NCI-H345 treated with DMSO at 0.1 percent for 48 hours (cell line): ENCODE measurements around the gene KLHDC4.
A peak's percentile ranks its signal among the peaks of the same experiment; 100 is the strongest.
"Not testable (repeated sequence)": the region's sequence is repeated elsewhere in the genome, so short reads cannot be mapped to it uniquely, and the experiment has no call there.

ENCODE experiments used
- DNase-seq: peaks from one replicate; lab custom pipeline; 2025; ENCODE audit not compliant: unreplicated experiment; lab: John Stamatoyannopoulos, UW

KLHDC4 gene

DNA sequence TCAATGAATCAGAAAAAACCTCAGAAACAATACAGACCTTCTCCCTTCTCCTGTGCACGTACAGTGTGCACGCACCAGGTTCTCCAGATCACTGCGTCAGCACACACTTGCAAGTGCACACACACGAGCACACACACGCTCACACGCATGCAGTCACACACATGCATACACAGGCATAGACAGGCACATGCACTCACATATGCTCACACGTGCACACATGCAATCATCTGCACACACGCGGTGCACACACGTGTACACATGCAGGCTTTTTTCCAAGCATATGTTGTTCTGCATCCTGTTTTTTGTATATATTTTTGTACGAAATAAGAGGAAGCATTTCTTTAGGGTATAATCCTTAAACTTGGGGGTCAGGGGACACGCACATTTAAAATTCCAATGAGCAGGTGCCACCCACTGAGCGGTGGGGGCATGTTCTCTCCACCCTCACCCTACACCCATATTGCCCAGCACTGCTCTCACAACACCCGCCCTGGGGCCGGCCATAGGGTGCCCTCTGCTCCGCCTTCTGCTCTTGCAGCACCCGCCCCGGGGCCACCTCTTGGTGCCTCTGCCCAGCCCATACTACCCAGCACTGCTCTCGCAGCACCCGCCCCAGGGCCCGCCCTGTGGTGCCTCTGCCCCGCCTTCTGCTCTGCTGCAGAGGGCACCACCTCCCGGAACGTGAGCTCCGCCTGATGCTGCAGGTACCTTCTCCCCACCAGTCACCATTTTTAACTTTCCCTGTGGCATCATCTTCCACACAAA is 20.9 kb downstream of the KLHDC4 start:
- DNase-seq, result no peak

- DNase-seq, result no peak
Measured at GRCh38 chr16:87742781-87743490, 22.9 kb downstream of the KLHDC4 start.

DNA sequence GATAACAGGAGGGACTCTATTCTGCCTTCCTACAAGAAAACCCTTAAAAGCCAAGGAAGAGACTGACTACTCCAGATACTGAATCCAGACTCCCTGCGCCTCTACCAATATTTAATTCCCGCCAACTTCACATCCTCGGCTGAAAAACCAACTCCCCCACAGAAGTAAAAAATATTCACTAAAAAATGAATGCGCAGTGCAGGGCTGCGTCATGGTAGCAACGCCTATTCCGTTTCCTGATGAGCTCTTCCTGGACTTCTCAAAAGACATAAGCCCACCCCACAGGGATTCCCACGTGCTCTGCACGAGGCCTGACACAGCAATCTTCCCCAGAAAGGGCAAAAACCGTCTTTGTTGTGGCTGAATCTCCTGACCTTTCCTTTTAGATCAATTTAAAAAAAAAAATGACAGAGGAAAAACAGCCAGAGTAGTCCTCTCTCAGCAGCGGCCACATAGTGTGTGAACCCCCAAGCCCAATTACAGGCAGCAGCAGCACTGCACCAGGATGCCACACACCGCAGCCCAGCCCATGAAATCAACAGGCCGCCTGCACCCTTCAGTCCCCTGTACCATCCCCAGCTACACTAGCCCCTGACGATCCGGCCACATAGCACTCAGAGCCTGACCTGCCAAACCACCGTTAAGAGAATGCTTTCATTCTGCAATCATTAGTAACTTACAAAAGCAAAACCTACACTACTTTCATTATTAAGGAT is 23.9 kb downstream of the KLHDC4 start:
- DNase-seq, result no peak

DNA sequence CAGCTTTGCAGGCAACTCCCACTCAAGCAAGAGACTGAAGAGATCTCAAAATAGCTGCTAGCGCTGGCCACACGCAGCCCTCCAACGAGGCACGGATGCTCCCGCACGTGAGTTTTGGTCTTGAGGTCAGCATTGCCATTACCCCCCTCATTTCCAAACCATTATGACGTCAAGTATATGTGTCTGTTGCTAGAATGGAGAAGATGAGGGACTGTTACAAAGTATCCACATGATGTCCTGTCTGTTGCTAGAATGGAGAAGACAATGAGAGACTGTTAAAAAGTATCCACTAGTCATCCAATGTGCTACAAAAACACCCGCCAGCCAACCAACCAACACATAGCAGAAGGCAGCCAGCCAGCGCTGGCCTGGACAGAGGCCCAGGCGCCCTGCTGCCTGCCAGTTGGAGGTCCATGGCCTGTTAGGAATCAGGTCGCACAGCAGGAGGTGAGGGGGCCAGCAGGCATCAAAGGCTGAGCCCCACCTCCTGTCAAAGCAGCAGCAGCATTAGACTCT is 24.8 kb downstream of the KLHDC4 start:
- no peak for DNase-seq

GRCh38 chr16:87740441-87740840 is 25.3 kb downstream of the KLHDC4 start:
- DNase-seq, result no peak

- DNase-seq, result no peak
Measured at GRCh38 chr16:87739801-87740200, 26.0 kb downstream of the KLHDC4 start.

- DNase-seq, result no peak
Measured at GRCh38 chr16:87736008-87736382, 29.8 kb downstream of the KLHDC4 start.

GRCh38 chr16:87735270-87736007 is 30.3 kb downstream of the KLHDC4 start:
- DNase-seq, result no peak

DNA sequence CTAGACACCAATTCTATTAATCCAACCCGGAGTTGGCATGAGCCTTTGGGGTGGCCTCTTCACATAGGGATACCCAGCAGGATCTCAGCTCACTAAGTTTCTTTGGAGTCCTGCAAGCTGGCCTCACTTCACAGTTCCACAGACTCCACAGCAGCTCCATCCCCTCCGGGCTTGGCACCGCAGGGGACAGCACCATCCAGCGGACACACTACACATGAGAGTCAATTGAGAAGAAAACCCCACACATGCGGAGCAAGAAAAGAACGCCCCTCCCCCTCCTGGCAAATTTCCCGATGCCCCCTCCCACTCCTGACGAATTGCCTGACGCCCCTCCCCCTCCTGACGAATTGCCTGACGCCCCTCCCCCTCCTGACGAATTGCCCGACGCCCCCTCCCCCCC is 31.1 kb downstream of the KLHDC4 start:
- DNase-seq, result no peak

- DNase-seq, result no peak
Measured at GRCh38 chr16:87733190-87733589, 32.6 kb downstream of the KLHDC4 start.

DNA sequence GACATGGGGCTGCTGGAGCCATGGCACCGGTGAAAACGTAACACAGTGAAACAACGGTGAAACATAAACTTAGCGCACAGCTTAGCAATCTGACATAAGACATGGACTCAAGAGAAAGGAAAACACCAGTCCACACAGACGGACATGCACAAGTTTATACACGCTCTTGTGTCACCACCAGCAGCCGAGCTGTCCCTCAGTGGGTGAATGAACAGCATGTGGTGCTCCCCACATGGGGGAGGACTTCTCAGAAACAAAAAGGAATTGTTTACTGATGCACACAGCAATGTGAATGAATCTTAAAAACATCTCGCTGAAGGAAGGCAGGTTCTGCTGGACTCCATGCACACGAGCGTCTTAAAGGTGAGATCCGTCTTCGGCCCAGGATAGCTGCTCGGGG is 34.2 kb downstream of the KLHDC4 start:
- no peak for DNase-seq

DNA sequence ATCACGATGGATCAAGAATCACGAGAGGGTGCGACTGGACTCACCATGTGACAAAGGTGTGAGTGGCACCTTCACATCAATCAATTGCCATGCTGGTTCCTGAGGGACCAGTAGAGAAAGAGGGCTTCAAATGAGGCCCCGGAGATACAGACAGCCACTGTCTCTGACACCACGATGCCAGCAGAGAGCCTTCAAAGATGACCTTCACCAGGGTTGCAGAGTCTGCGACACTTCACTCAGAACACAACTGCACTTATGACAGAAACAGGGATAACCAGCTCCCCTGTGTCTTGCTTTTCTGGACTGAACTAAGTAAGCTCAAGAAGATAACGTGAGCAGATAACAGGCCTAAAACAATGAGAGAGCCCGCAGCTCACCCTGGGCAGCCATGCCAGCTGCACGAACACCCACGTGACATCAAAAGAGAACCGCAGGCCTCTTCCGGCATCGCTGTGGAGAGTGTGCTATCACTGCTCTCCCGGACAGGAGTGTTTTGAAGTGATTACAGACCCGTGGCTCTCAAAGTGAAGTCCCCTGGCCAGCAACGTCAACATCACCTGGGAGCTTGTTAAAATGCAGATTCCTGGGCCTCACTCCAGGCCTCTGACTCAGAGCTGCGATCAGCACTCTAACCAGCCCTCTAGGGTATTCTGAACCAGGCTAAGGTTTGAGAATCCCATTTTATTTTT is 36.4 kb downstream of the KLHDC4 start:
- no peak for DNase-seq

- DNase-seq, result no peak
Measured at GRCh38 chr16:87728026-87728425, 37.8 kb downstream of the KLHDC4 start.

- DNase-seq, result no peak
Measured at GRCh38 chr16:87727346-87727745, 38.4 kb downstream of the KLHDC4 start.

DNA sequence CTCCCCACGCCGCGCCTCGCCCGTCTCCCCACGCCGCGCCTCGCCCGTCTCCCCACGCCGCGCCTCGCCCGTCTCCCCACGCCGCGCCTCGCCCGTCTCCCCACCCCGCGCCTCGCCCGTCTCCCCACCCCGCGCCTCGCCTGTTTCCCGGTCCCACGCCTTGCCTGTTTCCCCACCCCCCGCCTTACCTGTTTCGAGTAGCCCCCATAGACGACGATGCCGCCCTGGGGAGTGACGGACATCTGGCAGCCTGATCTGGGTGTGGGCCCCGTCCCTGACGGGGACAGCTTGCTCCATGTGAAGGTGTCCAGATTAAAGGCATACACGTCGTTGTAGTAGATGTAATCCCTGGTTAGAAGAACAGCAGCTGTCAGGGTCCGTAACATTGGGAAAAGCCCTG is 39.2 kb downstream of the KLHDC4 start:
- not testable (repeated sequence) for DNase-seq

DNA sequence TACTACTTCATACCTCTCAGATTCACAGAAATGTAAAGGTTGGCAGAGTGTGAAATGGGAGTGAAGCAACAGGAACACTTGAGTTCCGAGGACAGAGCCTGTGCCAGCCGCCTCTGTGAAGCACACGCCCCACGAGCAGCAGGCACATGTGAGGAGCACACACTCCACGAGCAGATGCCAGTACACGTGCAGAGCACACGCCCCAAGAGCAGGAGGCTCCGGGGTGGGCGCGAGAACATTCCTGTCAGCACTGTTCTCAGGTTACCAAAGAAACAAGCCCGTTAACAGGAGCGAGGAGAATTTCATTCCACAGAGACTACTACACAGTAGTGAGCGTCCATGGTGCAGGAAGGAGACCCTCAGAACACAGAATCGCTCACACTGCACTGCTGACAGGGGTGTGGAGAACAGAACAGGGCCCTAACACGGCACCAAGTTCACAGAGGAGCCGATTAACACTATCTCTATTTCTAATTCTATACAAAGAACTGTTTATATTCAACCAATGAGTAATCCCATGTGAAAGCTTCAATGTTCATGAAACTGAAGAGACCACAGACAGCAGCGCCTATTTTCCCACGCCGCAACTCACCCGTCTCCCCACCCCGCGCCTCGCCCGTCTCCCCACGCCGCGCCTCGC is 40.1 kb downstream of the KLHDC4 start:
- no peak for DNase-seq

DNA sequence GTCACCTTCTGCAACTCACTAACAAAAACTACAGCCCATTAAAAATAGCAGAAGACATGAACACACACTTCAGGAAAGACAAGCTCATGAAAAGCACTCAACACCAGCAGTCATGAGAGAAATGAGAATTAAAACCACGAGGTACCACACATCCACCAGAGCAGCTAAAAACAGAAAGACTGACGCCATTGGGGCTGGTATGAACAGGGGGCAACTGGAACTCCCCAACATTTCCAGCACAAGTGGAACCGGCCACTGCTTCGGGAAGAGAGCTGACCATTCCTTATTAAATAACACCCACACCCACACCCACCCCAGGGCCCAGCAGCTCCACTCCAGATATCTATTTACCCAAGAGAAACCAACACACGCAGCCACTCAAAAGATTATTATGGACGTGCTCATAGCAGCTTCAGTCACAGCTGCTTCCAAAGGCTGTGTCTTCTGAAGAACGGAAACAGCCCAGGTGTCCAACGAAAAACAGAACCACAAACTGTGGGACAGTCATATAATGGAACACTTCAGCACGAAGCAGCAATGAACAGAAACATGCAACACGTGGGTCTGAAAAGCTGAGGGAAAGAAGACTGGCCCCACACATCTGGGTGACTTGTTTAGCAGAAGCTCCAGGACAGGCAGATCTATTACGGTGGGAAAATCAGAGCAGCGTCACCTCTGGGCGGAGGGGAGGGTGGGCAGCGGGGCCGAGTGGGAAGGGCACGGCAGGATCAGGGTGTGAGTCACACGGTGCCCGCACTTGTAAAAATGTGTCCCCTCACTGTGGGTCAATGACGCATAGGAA is 41.1 kb downstream of the KLHDC4 start:
- DNase-seq, result no peak

DNA sequence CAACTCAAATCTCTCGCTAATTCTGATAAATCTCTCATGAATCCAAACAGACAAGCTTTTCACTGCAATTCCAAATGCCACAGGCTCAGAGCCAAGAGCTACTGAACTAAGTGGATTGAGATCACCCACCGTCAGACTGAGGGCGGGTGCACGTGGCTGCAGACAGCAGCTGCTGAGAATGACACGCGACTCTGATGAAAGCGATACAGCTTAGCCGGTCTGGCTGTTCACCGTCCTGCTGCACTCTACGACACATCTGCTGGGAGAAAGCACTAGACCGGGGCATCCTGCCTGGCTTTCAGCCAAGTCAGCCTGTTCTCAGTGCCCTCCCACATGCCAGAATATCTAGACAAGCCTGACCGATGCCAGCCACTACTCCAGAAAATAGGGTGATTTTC is 42.6 kb downstream of the KLHDC4 start:
- peak; percentile 88 for DNase-seq

DNA sequence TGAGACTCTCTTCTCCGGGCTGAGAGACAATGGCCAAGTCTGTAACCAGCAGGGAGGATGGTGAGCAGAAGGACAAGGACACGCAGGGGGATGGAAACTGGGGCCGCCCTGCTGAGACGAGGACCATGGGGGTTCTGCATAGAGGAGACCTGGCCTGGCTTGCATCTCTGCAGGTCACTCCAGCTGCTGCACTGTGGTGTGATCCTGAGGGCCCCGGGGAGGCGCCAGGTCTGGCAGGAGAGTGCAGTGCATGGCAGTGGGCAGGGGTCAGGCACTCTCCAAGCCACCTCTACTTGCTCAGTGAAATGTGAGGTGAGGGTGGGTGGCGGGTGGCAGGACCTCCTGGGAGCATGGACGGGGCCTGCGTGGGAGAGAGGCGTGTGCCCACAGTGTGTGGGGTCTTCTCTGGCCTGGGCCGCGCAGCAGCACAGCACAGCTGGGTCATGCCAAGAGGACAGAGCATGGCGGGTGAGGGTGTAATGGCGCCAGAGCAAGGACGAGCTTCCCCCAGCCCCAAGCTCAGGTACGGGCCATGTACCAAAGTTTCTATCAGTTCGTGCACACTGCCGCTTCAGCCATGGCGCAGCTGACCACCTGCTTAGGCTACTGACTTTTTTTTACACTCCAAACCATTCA is 43.1 kb downstream of the KLHDC4 start:
- no peak for DNase-seq
